ENCODE results near the gene FTCD. TPM values are rescaled to one million over a fixed set of nuclear protein-coding genes. Genes with fewer than 3 reads are reported as not detected.

Gene FTCD
- total RNA-seq, 4 donors from 2014 or later: 4.5 to 7.0 TPM; not detected in 2

DNA sequence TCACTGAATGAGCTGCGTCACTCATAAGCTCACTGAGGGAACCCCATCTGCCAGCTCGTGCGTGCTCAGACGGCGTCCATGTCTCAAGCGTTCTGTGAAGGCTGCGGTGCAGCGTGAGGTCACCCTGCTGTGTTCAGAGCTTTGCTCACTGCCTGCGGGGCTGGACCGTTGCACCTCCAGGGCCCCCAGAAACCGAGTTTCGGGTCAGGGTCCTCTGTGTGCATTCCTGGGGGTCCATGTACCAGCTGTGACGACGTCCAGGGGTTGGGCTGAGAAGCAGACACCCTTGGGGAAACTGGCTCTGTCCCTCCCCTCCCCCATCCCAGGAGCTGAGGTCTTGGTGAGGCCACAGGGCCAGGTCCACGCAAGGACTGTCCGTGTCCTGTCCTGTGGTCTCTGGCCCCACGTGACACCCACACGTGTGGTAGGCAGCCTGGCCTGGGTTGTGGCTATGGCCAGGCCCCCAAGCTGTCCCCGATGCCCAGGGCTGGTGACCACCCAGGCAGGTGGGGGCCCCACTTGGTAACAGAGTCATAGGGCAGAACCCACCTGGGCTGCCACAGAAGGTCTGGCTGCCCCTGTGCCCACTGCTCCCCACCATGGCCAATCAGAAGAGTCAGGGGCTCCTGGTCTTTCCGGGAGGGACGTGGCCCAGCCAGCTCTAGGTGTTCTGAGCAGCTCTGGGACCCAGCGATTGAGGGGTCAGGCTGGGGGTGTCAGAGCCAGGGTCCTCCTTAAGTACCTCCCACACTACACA lies 24.4 kb downstream of the FTCD start:
- no peak for TF ChIP-seq POLR2A (IDR thresholded peaks at IDR 0.05)
- TF ChIP-seq, protein P1, sequence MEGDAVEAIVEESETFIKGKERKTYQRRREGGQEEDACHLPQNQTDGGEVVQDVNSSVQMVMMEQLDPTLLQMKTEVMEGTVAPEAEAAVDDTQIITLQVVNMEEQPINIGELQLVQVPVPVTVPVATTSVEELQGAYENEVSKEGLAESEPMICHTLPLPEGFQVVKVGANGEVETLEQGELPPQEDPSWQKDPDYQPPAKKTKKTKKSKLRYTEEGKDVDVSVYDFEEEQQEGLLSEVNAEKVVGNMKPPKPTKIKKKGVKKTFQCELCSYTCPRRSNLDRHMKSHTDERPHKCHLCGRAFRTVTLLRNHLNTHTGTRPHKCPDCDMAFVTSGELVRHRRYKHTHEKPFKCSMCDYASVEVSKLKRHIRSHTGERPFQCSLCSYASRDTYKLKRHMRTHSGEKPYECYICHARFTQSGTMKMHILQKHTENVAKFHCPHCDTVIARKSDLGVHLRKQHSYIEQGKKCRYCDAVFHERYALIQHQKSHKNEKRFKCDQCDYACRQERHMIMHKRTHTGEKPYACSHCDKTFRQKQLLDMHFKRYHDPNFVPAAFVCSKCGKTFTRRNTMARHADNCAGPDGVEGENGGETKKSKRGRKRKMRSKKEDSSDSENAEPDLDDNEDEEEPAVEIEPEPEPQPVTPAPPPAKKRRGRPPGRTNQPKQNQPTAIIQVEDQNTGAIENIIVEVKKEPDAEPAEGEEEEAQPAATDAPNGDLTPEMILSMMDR (IDR thresholded peaks at IDR 0.05): no peak
- Histone ChIP-seq H3K9me3 (no peaks in the 10 kb centered on the region), H3K27ac (no peak overlapping the region), H3K27me3 (no peaks in the 10 kb centered on the region), H3K4me1 (peaks cover 0 to 3% of the 10 kb centered on the region in 2 donors), H3K4me3 (no peak overlapping the region), H3K36me3 (no peaks in the 10 kb centered on the region)
- no peak for DNase-seq
- intact Hi-C loops (cut with DNase I; ENCODE audit: low total_unique reads): no loop called here

DNA sequence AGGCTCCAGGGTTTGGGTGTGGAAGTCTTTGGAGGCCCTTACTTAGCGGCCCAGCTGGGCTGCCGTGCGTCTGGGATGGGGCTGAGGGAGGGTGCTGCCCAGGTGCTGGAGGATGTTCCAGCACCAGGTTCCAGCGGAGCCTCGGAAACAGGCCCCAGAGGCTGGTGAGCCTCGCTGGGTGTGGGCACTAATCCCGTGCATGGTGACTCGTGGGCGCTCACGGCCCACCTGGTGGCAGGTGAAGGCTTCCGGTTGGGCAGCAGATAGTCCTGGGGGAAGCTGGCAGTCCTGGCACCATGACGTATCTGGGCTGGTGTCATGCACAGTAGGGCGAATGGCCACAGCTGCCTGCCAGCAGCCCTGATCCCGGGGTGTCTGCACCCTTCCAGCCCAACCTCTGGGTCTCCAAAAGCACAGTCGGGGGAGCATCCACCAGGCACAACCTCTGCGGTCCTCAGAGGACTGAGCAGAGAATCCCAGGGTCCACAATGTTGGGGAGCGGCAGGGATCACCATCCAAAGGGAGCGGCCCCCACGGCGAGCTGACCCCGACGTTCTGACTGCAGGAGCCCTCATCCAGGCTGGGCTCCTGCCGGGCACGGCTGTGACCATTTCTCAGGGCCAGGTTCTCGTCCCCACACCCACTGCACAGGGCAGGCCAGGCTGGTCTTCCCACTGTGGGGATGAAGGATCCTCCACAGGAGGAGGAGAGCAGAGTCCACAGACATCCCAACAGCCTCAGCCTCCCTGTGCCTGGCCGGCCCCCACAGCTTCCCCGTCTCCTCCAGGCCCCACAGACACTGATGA lies 25.3 kb downstream of the FTCD start:
- peak in 1 of 2 donors; percentile 41 for DNase-seq
- Histone ChIP-seq H3K4me1 (peaks cover 0 to 3% of the 10 kb centered on the region in 2 donors), H3K36me3 (no peaks in the 10 kb centered on the region), H3K27ac (no peak overlapping the region), H3K4me3 (no peak overlapping the region), H3K9me3 (no peaks in the 10 kb centered on the region), H3K27me3 (no peaks in the 10 kb centered on the region)
- TF ChIP-seq POLR2A (IDR thresholded peaks at IDR 0.05): no peak
- TF ChIP-seq, protein P1 (IDR thresholded peaks at IDR 0.05): no peak
- intact Hi-C loops (cut with DNase I; ENCODE audit: low total_unique reads): loop anchor here (10.0 kb wide), 1 partner anchor 955 kb away; no protein-coding TSS in a partner anchor

DNA sequence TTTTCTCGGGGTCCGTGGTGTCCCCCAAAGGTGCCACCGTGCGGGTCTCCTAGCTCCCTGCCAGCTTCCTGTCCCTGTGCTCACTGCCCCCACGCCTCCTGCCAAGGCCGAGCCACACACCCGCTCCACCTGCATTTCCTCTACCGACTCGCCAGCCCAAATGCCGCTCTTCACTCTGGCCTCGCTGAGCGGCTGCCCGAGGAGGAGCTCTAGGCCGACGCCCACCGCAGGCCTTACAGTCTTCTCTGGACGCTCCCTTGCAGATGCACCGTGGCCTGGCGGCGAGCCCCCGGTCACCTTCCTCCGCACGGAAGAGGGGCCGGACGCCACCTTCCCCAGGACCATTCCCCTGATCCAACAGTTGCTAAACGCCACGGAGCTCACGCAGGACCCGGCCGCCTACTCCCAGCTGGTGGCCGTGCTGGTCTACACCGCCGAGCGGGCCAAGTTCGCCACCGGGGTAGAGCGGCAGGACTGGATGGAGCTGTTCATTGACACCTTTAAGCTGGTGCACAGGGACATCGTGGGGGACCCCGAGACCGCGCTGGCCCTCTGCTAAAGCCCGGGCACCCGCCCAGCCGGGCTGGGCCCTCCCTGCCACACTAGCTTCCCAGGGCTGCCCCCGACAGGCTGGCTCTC lies 26.3 kb downstream of the FTCD start:
- TF ChIP-seq, protein P1 (IDR thresholded peaks at IDR 0.05): no peak
- no peak for TF ChIP-seq POLR2A (IDR thresholded peaks at IDR 0.05)
- peaks cover 0 to 3% of the 10 kb centered on the region in 2 donors for H3K4me1 ChIP-seq
- H3K27me3 ChIP-seq: no peaks in the 10 kb centered on the region
- no peaks in the 10 kb centered on the region for H3K9me3 ChIP-seq
- no peaks in the 10 kb centered on the region for H3K36me3 ChIP-seq
- no peak overlapping the region for H3K27ac ChIP-seq
- peak in 1 of 2 donors; percentile 41 for DNase-seq
- intact Hi-C loops (cut with DNase I; ENCODE audit: low total_unique reads): loop anchor here (10.0 kb wide), 1 partner anchor 954 kb away; no protein-coding TSS in a partner anchor
- H3K4me3 ChIP-seq: no peak overlapping the region

DNA sequence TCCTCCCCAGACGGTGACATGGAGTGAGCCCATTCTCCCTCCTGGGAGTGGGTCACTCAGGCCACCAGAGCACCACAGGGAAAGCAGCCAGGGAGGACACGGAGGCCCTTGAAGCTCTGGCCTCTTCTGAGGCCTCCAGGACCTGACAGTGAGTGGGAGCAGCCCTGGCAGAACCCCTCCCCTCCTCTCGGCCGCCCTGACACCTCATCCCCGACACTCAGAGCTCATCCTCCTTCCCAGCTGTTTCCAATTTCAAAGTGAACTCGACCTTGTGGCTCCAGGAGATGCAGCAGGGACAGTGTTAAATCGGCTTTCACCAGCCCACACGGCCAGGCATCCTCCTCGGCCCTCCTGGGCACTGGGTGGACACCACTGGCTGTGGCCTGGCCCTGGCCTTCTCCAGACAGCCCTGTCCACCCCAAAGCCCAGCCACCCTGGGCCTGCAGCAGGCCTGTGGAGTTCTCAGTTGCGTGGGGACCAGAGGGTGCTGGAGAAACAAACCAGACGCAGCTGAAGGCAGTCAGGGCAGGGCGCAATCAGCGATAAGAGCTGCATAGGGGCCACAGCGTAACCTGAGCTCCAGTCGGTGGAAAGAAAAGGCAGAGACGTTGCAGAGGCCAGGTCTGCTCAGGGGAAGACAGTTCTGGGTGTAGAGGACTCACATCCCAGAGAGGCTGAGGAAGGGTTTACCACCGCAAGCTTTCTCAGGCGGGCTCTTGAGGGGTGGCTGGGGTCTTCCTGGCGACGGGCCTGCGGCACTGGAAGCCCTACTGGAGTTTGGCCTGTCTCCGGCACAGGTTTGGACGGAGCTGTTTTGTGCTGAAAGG lies 27.1 kb downstream of the FTCD start:
- peaks cover 0 to 3% of the 10 kb centered on the region in 2 donors for H3K4me1 ChIP-seq
- no peaks in the 10 kb centered on the region for H3K36me3 ChIP-seq
- TF ChIP-seq, protein P1 (IDR thresholded peaks at IDR 0.05): no peak
- no peak for TF ChIP-seq POLR2A (IDR thresholded peaks at IDR 0.05)
- peak overlapping the region; percentile 32 to 33 for H3K27ac ChIP-seq
- H3K9me3 ChIP-seq: no peaks in the 10 kb centered on the region
- H3K27me3 ChIP-seq: no peaks in the 10 kb centered on the region
- intact Hi-C loops (cut with DNase I; ENCODE audit: low total_unique reads): loop anchor here (10.0 kb wide), 1 partner anchor 954 kb away; no protein-coding TSS in a partner anchor
- peak in 1 of 2 donors; percentile 47 for DNase-seq
- H3K4me3 ChIP-seq: no peak overlapping the region

Data from uterus (tissue), 4 donors.